H9 (cell line): ENCODE results near the gene AGT. TPM values are rescaled to one million over a fixed set of nuclear protein-coding genes. Genes with fewer than 3 reads are reported as not detected.

ENCODE experiments used
- DNase-seq: peaks from one replicate; pipeline ENCODE4 v3.0.0-alpha.2; 2017
- H2AFZ ChIP-seq: one replicate; pipeline ENCODE4 v1.6.1; 2013; ENCODE audit warnings: mild to moderate bottlenecking, low read length, control low read depth, moderate library complexity
- H2AK5ac ChIP-seq: 2 replicates; pipeline ENCODE4 v1.6.1; 2013; ENCODE audit warnings: low read length, control low read depth, mixed read lengths; ENCODE audit not compliant: insufficient read length
- H2BK120ac ChIP-seq: one replicate; pipeline ENCODE4 v1.6.1; 2013; ENCODE audit warnings: low read depth, mild to moderate bottlenecking, low read length, control low read depth, inconsistent platforms; ENCODE audit not compliant: poor library complexity, severe bottlenecking
- H2BK12ac ChIP-seq: 2 replicates; pipeline ENCODE4 v1.6.1; 2013; ENCODE audit warnings: low read length, control low read depth, mixed read lengths, low read depth; ENCODE audit not compliant: insufficient read length
- H2BK15ac ChIP-seq: 2 replicates; pipeline ENCODE4 v1.6.1; 2013; ENCODE audit warnings: low read depth, low read length, control low read depth
- H2BK20ac ChIP-seq: one replicate; pipeline ENCODE4 v1.6.1; 2013; ENCODE audit warnings: low read depth, mild to moderate bottlenecking, low read length, control low read depth, inconsistent platforms; ENCODE audit not compliant: poor library complexity, severe bottlenecking
- H2BK5ac ChIP-seq: 2 replicates; pipeline ENCODE4 v1.6.1; 2013; ENCODE audit warnings: low read length, control low read depth, mixed read lengths; ENCODE audit not compliant: insufficient read length
- H3K14ac ChIP-seq: 2 replicates; pipeline ENCODE4 v1.6.1; 2013; ENCODE audit warnings: low read length, control low read depth; ENCODE audit not compliant: insufficient read depth
- H3K18ac ChIP-seq: 2 replicates; pipeline ENCODE4 v1.6.1; 2013; ENCODE audit warnings: low read depth, mild to moderate bottlenecking, mixed read lengths, low read length, control low read depth; ENCODE audit not compliant: insufficient read length
- H3K23ac ChIP-seq: 2 replicates; pipeline ENCODE4 v1.6.1; 2013; ENCODE audit warnings: low read length, control low read depth, mixed read lengths, low read depth; ENCODE audit not compliant: insufficient read length
- H3K23me2 ChIP-seq: 2 replicates; pipeline ENCODE4 v1.6.1; 2013; ENCODE audit warnings: low read depth, mild to moderate bottlenecking, mixed read lengths, low read length, control low read depth; ENCODE audit not compliant: insufficient read length, poor library complexity, severe bottlenecking
- H3K27ac ChIP-seq: 2 replicates; pipeline ENCODE4 v1.5.1; 2013; ENCODE audit warnings: low read length, control low read depth, mixed read lengths, low read depth; ENCODE audit not compliant: insufficient read length
- H3K27me3 ChIP-seq: 2 replicates; pipeline ENCODE4 v1.6.1; 2013; ENCODE audit warnings: low read length, control low read depth, inconsistent platforms; ENCODE audit not compliant: insufficient read depth
- H3K4ac ChIP-seq: 2 replicates; pipeline ENCODE4 v1.6.1; 2013; ENCODE audit warnings: low read depth, mild to moderate bottlenecking, control low read depth, inconsistent platforms, low read length, moderate library complexity
- H3K4me1 ChIP-seq: 2 replicates; pipeline ENCODE4 v1.6.1; 2013; ENCODE audit warnings: low read length, control low read depth, inconsistent platforms; ENCODE audit not compliant: insufficient read depth
- H3K4me2 ChIP-seq: 2 replicates; pipeline ENCODE4 v1.6.1; 2013; ENCODE audit warnings: low read length, control low read depth, mixed read lengths; ENCODE audit not compliant: insufficient read length, insufficient read depth
- H3K56ac ChIP-seq: 2 replicates; pipeline ENCODE4 v1.6.1; 2013; ENCODE audit warnings: low read depth, mild to moderate bottlenecking, mixed read lengths, low read length, control low read depth; ENCODE audit not compliant: insufficient read length
- H3K79me1 ChIP-seq: 2 replicates; pipeline ENCODE4 v1.6.1; 2013; ENCODE audit warnings: low read depth, mild to moderate bottlenecking, moderate library complexity, low read length, control low read depth, inconsistent platforms; ENCODE audit not compliant: insufficient read depth, poor library complexity, severe bottlenecking
- H3K79me2 ChIP-seq: 2 replicates; pipeline ENCODE4 v1.6.1; 2013; ENCODE audit warnings: low read length, control low read depth, inconsistent platforms; ENCODE audit not compliant: insufficient read depth
- H3K9ac ChIP-seq: 2 replicates; pipeline ENCODE4 v1.6.1; 2013; ENCODE audit warnings: low read length, control low read depth, mixed read lengths; ENCODE audit not compliant: insufficient read length; ENCODE audit errors: extremely low read depth
- H3K9me3 ChIP-seq: one replicate; pipeline ENCODE4 v1.6.1; 2013; ENCODE audit warnings: low read depth, low read length, inconsistent platforms; ENCODE audit not compliant: control insufficient read depth
- H3T11ph ChIP-seq: one replicate; pipeline ENCODE4 v1.6.1; 2013; ENCODE audit warnings: mild to moderate bottlenecking, low read length, control low read depth, inconsistent platforms
- H4K20me1 ChIP-seq: one replicate; pipeline ENCODE4 v1.6.1; 2013; ENCODE audit not compliant: control insufficient read depth, insufficient read length, insufficient read depth
- H4K5ac ChIP-seq: 2 replicates; pipeline ENCODE4 v1.6.1; 2013; ENCODE audit warnings: low read depth, mild to moderate bottlenecking, mixed read lengths, low read length, control low read depth; ENCODE audit not compliant: insufficient read length
- H4K8ac ChIP-seq: replicated peaks from 2 replicates; pipeline ENCODE4 v1.6.1; 2013; ENCODE audit warnings: low read length, control low read depth, mixed read lengths, low read depth; ENCODE audit not compliant: insufficient read length
- H4K91ac ChIP-seq: 2 replicates; pipeline ENCODE4 v1.6.1; 2013; ENCODE audit warnings: low read depth, mild to moderate bottlenecking, moderate library complexity, mixed read lengths, low read length, control low read depth; ENCODE audit not compliant: insufficient read length
- H3K27ac Mint-ChIP-seq, 3 experiments: 2 replicates in 2 of 3; 3 replicates in 1 of 3; pipeline ENCODE4 v1.8.0; 2020 to 2021; ENCODE audit warnings: mixed read lengths in 3 of 3, mild to moderate bottlenecking in 1 of 3, moderate library complexity in 1 of 3
- H3K27me3 Mint-ChIP-seq: 2 replicates; pipeline ENCODE4 v1.8.0; 2021; ENCODE audit warnings: low read depth, mild to moderate bottlenecking, moderate library complexity, mixed read lengths
- H3K36me3 Mint-ChIP-seq, 3 experiments: 2 replicates in 2 of 3; 3 replicates in 1 of 3; pipeline ENCODE4 v1.8.0; 2020 to 2021; ENCODE audit warnings: low read depth in 3 of 3, mixed read lengths in 3 of 3; ENCODE audit not compliant: insufficient read depth in 1 of 3
- H3K4me1 Mint-ChIP-seq, 2 experiments: 2 replicates each; pipeline ENCODE4 v1.8.0; 2020; ENCODE audit warnings: mixed read lengths in 2 of 2
- H3K4me3 Mint-ChIP-seq, 2 experiments: 2 replicates in 1 of 2; 3 replicates in 1 of 2; pipeline ENCODE4 v1.8.0; 2020 to 2021; ENCODE audit warnings: mild to moderate bottlenecking in 2 of 2, mixed read lengths in 2 of 2, moderate library complexity in 1 of 2
- H3K9me3 Mint-ChIP-seq, 2 experiments: 2 replicates in 1 of 2; 3 replicates in 1 of 2; pipeline ENCODE4 v1.8.0; 2020; ENCODE audit warnings: mild to moderate bottlenecking in 2 of 2, mixed read lengths in 2 of 2, moderate library complexity in 1 of 2
- WGBS: extraction: QIAGEN DNeasy Blood & Tissue Kit; methylation state at CpG from one replicate; pipeline ENCODE4 v1.1.7; 2013; ENCODE audit warnings: missing lambda C conversion rate, low lambda C conversion rate, mixed read lengths; ENCODE audit not compliant: insufficient read length; ENCODE audit errors: extremely low coverage; 5-methylcytosine and 5-hydroxymethylcytosine counted together
- total RNA-seq: library from RNA; stranded (reverse); gene quantifications from 2 replicates; pipeline ENCODE4 v1.2.1, GENCODE V29; 2021
- TF ChIP-seq, protein P1 (sequence below): fragments of 200-600 bp; sonication (generic); conservative IDR thresholded peaks from 3 replicates; pipeline ENCODE4 v1.8.0; 2021; ENCODE audit warnings: antibody characterized with exemption, mild to moderate bottlenecking

Gene AGT
- total RNA-seq, 1 experiment from 2014 or later, result not detected

DNA sequence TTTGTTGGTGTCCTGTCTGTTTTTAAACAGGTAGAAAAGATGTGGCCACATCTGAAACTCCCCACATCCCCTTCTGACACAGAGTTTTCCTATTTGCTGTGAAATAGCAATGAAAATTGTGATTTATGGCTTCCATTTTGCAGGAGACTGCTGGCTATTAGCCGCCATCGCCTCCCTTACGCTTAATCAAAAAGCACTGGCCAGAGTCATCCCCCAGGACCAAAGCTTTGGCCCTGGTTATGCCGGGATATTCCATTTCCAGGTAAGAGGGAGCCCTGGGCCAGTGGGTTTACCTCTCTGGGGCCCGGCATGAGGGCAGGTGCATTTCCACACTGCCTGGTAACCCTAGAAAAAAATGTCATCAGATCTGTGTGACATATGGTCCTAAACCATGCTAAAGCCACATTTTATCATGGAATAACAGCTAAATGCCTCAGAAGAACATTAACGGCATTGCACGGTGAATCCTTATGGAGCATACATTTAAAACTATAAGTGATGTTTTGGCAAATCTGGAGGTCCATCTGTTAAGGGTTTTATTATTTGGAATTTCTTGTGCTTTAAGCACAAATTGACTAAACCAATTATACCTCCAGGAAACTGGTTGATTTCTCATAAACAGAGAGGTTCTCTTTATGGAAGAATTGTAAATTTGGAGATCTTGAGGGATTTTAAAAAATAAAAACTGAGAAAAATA is 45.6 kb upstream of the AGT start:
- DNase-seq, result no peak
- peaks cover 46% of the 10 kb centered on the region for H3K27me3 Mint-ChIP-seq
- no peak overlapping the region for H3K9ac ChIP-seq
- no peak overlapping the region for H4K5ac ChIP-seq
- H2BK12ac ChIP-seq, result no peak overlapping the region
- no peak overlapping the region for H3K14ac ChIP-seq
- H2BK5ac ChIP-seq, result no peak overlapping the region
- H3K9me3 Mint-ChIP-seq, result no peaks in the 10 kb centered on the region
- peaks cover 0 to 5% of the 10 kb centered on the region in 2 experiments; a peak in 2 of 4 replicates for H3K4me1 Mint-ChIP-seq
- TF ChIP-seq, protein P1, sequence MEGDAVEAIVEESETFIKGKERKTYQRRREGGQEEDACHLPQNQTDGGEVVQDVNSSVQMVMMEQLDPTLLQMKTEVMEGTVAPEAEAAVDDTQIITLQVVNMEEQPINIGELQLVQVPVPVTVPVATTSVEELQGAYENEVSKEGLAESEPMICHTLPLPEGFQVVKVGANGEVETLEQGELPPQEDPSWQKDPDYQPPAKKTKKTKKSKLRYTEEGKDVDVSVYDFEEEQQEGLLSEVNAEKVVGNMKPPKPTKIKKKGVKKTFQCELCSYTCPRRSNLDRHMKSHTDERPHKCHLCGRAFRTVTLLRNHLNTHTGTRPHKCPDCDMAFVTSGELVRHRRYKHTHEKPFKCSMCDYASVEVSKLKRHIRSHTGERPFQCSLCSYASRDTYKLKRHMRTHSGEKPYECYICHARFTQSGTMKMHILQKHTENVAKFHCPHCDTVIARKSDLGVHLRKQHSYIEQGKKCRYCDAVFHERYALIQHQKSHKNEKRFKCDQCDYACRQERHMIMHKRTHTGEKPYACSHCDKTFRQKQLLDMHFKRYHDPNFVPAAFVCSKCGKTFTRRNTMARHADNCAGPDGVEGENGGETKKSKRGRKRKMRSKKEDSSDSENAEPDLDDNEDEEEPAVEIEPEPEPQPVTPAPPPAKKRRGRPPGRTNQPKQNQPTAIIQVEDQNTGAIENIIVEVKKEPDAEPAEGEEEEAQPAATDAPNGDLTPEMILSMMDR, result no peak
- WGBS, result no CpG with 5 or more reads among the region's 7 CpGs
- no peak overlapping the region for H3K27ac Mint-ChIP-seq
- no peaks in the 10 kb centered on the region for H3K79me2 ChIP-seq
- no peak overlapping the region for H3K4me3 Mint-ChIP-seq
- no peak overlapping the region for H2BK15ac ChIP-seq
- no peak overlapping the region for H3K27ac ChIP-seq
- H4K91ac ChIP-seq, result no peak overlapping the region
- no peak overlapping the region for H3K4ac ChIP-seq
- H2BK120ac ChIP-seq, result no peak overlapping the region
- no peaks in the 10 kb centered on the region for H3K9me3 ChIP-seq
- H4K20me1 ChIP-seq, result no peaks in the 10 kb centered on the region
- no peak overlapping the region for H3K56ac ChIP-seq
- H4K8ac ChIP-seq, result no peak overlapping the region
- H2BK20ac ChIP-seq, result no peak overlapping the region
- no peaks in the 10 kb centered on the region for H3K23me2 ChIP-seq
- no peak overlapping the region for H3K4me2 ChIP-seq
- no peak overlapping the region for H2AK5ac ChIP-seq
- no peaks in the 10 kb centered on the region for H3K79me1 ChIP-seq
- no peak overlapping the region for H2AFZ ChIP-seq
- no peaks in the 10 kb centered on the region for H3K4me1 ChIP-seq
- no peak overlapping the region for H3K23ac ChIP-seq
- H3K27me3 ChIP-seq, result no peaks in the 10 kb centered on the region
- H3K36me3 Mint-ChIP-seq, result no peaks in the 10 kb centered on the region; a peak in 1 of 7 replicates
- no peak overlapping the region for H3T11ph ChIP-seq
- H3K18ac ChIP-seq, result no peak overlapping the region
